Activated T-helper 1 cell treated with anti-CD3 and anti-CD28 coated beads, Interleukin-2, amount 50 U/mL, for 16 hours (primary cell): ENCODE data around the gene HOXB1.

Experiments
- DNase-seq, 2 donors: peaks; one replicate each; pipeline ENCODE4 v3.0.0-alpha.2; 2020; ENCODE audit warnings: low read depth in 1 of 2, low spot score in 1 of 2

The HOXB1 gene

DNA sequence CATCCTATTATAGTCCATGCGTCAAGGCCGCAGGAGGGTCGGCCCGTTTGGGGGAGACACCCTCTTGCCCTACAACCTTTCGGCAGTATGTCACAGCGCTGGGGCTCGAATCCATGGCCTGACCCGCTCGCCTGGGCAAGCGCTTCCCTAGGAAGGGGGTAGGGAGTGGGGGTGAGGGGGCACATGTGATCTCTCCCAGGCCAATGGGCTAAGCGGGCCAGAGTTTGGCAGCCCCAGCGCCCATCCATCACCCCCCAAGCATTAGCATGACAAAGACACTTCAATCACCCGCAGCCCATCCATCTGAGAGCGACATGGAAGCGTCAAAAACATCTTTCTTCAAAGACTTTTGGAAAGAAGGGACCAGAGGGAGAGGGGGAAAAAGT is at the start of gene HOXB1:
TSS of gene HOXB1 (minus strand) at position 125 of the 386 bp plus-strand sequence. CDS start at position 18, 107 bp downstream.
- no peak for DNase-seq

DNA sequence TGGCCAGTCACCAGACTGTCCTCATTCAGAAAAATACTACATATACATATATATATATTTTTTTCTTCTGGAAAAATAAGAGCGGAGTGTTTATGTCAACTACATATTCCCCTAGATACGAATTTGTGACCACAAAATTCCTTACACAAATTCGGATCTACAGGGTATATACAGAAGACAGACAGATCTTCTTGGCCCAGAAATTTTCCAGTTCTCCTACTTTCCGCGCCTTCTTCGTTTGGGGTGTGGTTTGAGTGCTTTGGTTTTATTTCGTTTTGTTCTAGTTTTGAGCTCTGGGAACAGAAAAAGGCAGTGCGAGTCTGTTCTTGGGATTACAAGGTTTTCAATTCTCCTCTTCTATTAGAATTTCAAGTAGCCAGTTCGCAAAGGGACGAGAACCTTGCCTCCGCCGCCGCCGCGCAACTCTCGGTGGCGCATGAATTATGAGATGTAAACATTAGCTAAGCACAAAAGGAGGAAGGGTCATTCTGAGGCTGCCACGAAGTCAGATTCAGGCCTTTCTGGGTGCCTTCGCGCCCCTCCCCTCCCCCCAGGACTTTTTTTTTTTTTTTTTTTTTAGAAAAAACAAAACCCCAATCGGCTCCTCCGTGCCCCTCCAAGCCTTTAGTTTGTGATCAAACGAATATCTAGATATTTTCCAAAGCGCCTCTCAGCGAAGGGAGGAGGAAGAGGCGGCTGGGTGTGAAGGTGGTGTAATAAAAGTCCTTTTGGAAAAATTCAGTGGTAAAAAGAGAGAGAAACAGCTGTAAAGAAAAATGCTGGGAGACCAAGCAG is 49.1 kb upstream of the HOXB1 start:
- DNase-seq = no peak

DNA sequence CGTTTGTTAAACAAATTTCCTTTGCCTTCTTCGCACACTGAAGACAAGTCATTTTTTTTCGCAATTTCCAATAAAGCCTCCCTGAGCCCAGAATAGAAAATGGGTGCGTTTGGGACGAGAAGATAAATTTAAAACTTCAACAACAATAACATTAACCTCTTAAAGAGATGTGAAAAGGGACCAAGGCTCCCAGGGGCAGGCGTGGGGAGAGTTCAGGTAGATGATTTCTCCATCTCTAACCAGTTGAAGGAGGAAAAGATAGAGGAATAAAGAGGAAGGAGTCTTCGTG is 48.6 kb upstream of the HOXB1 start:
- DNase-seq = no peak

DNA sequence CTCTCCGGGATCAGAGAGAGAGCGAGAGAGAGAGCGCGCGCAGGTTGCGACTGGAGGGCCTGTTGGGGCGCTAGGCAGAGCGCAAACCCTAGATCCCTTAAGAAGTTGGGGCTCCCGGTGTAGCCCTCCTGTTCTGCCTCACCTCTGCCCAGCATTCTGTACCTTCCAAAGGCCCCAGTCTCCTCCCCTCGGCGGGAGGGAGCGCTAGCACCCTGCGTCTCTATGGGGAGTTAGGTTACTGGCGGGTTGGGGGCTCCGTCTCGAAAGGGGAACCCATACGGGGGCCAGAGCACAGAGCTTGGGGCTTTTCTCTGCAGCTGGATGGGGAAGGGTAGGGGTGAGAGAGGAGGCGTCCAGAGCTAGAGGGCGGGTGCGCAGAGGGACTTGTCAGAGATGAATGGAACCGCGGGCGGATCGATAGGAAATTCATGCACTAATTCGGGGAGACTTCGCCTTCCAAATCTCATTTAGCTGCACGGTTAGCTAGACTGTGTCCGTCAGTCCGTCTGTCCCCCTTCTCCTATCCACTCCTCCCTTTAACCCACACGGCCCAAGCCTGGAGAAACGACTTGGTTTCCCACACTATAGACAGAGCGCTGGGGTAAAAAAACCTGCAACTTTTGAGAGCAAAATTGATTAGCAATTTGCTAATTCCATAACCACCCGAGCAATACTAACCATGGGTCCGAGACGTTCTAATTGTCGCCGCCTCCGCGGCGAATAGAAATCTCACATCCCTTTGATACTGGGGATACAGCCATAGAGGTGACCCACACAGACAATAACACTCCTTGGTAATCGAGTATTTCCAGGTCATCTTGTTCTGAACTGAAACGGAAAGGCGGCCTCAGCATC is 48.0 kb upstream of the HOXB1 start:
- no peak for DNase-seq

DNA sequence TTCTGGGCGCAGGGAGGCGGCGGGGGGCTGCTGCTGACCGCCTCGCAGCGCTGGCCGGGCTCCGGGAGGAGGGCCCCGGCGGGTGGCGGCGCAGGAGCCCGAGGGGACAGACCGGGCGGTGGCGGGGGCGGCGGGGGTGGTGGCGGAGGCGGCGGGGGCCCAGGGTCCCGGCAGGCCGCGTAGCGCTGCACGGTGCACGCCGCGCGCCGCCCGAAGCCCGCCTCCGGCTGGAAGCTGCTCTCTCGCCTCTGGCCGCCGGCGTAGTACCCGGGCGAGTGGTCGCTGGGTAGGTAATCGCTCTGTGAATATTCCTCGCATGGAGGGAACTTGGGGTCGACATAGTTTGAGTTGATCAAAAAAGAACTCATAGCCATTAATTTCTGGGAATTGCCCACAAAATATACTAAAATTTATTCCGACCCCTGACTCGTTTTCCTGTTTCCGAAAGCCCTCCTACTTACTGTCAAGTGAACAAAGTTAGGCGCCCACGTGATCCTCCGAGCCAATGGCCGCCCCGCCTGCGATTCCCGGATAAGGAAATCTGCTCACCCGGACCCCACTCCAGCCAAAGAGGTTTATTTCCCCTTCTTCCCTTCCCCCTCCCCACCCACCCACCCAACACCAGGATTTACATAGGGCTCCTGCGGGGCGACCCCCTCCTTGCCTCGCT is 47.3 kb upstream of the HOXB1 start, which contains the start of gene HOXB4:
TSS of gene HOXB4 (minus strand) at position 405 of the 670 bp plus-strand sequence. CDS start at position 374, 31 bp downstream.
- DNase-seq = peak in 1 of 2 donors; percentile 44

DNA sequence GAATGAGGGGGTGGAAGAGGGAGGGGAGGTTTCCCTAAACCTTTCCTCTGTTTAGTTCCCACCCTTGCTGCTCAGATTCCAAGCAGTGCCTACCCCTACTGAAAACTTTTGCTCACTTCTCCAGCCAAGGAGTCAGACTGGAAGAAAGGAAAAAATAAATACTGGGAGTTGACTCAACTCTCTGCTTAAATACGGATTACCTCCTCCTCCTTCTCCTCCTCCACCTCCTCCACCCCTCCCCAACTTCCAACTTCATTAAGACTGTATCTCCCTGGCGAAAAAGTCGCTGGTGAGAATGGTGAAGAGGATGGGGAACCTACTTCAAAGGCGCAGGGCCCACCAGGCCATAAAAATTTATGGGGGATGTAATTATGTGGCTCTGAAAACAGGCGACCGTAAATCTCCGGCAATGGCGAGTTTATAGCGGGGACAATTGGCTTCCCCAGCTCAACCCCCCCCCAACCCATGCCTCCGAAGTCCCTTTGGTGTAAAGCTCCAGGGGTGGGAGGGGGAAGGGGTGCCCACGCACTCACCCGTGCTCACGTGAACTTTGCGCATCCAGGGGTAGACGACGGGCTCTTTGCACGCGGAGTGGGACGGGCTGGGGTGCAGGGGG is 46.6 kb upstream of the HOXB1 start:
- DNase-seq = no peak

DNA sequence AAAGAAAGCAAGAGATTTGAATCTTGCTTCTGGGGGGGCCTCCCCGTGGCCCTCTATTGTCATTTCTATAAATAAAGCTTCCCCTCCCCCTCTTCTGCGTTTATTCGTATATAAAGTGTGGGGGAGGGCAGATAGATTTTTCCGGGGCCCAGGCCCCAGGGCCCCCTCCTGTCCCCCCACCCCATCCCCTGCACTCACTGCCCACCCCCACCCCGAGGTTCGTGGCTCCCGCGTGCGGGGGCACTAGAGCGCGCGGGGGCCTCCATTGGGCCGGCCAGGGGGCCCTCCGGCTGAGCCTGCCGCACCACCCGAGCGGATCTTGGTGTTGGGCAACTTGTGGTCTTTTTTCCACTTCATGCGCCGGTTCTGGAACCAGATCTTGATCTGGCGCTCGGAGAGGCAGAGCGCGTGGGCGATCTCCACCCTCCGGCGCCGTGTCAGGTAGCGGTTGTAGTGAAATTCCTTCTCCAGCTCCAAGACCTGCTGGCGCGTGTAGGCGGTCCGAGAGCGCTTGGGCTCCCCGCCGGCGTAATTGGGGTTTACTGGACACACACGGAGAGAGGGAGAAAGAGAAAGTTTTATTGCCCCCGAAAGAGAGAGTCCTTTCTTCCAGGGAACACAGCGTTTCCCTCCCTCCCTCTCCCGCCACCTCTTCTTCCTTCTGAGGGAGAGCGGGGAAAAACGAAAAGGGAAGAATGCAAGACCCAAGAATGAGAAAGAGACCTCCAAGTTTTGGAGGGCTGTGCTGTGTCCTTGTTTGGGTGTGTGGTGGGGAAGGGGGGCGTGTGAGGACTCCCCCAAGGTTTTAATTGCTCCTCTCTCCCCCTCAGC is 45.9 kb upstream of the HOXB1 start:
- DNase-seq = no peak

DNA sequence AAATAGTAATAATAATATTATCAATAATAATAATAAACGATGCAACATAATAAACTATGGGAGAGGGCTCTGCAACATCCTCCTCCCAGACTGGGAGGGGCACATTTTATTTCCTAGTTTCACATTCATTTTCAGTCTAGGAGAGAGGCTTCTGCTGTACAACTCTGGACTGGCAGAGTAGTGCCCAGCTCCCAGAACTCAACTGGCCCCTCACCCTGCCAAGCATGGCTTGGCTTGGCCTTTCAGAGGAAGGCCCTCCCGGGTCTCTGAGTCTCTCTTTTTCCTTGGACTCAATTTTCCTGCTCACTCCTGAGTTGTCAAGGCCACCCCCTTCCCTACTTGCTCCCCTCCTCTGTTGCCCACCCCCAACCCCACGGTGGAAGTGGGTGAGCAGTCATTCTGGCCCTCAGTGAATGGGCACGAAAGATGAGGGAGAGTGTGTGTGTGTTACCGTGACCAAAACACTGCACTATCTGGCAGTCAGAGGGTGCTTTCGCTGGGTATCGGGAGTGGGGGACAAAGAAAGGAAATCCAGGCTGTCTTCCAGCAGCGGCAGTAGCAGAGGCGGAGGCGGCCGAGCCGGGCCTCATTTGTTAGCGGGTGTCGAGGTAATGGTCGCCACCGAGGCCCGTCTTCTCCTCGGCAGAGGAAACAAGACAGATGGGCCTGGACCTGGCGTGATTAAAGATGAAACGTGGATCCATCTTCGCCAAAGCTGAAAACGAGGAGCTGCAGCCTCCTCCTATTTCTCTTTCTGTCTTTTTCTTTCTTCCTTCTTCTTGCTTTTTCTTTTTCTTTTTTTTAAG is 45.1 kb upstream of the HOXB1 start:
- no peak for DNase-seq

DNA sequence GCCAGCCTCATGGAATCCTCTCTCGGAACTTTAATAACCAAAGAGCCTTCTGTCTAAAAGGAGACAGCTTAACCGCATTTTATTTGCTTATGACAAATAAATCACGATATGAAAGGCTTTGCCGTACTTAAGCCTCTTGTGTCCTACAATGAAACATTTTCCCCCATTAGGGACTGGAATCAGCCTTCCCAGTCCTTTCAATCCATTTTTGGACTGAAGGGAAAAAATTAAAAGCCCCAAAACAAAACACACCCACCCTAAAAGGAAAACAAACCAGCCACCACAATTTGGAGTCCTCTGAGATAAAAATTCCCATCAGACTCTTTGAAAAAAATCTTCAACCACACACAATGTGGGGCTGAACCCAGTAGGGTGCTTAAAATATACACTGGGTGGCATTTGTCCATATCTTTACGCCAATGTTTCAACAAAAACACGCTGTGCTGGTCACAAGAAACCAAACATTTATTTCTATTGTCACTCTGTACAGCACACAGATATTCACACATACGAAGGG is 44.3 kb upstream of the HOXB1 start:
- no peak for DNase-seq

DNA sequence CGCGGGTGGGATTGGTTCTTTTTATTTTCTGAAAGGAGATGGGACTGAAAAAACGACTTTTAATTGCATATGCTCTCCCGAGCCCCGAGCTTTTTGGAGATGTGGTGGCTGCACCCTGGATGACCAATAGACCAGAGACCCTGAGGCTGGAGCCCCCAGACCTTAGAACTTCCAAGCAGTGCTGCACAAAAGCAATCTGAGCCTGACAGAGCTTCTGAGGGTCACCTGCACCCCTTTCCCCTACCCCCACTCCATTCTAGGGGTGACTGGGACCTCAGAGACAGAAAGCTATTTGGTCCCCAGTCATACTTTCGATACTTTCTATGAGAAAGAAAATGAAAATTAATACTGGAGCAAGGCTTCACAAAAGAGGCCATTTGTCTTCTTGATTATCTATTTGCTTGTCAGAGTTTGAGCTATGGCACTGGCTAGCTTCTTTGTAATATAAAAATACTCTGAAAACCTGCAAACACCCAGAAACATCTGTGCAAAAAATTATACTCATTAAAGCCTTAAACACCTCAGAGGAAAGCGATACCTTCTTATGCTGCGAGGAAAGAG is 43.8 kb upstream of the HOXB1 start:
- no peak for DNase-seq

DNA sequence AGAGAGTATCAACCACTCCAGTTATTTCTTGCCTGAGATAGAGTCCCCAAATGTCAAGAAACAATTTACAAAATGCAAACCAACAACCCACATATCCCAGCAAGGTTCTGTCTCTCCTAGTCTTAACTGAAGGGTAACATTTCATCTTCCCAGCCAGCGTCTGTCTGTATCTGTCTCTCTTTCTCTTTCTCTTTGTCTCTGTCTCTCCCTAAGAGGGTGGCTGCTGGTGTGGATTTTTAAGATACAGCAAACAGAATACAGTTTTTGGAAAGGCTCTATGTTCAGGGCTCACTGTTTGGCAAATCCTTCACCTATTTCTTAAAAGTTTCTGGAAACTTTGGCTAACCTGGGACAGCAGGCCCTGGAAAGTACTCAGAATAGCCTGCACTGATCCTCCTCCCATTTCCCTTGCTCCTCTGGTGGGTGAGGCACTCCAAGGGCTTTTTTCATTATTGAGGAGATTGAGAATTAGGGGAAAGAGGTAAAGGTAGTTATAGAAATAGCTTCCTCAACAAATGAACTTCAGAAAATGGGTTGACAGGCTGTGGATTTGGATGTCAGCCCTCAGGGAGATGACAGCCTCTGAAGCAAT is 41.1 kb upstream of the HOXB1 start:
- no peak for DNase-seq

DNA sequence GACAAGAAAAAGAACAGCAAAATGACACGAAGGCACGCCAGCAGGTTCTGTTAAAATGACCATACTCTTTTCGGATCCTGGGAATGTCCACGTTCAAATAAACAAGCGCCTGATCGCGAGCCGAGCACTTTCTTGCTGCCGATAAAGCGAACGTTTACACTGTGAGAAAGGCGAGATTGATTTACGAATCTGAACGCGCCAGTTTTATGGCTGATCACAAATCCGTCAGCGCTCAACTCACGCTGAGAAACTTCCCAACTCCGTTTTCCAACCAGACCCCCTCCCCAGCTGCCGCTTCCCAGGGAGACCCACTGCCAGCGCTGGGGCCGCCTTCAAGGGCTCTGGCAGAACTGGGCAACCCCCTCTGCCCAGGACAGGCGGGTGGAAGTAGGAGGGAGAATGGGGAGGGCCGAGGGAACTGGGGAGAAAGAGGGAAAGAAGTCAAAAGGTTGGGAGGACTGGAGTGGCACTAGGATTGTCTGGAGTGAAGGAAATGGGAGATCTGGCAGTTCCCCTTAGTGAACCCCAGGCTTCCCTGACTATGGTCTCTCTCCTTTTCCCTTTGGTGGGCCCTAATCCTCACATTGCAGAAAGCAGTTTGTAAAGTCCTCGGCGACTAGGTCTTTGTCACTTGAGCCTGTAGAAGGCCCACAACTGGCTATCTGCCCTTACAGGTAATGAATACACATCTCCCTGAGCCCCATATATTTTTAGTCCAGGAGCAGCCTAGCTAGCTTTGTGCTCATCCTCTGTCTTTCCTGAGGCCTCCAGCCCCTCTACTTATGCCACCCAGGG is 40.4 kb upstream of the HOXB1 start:
- no peak for DNase-seq

DNA sequence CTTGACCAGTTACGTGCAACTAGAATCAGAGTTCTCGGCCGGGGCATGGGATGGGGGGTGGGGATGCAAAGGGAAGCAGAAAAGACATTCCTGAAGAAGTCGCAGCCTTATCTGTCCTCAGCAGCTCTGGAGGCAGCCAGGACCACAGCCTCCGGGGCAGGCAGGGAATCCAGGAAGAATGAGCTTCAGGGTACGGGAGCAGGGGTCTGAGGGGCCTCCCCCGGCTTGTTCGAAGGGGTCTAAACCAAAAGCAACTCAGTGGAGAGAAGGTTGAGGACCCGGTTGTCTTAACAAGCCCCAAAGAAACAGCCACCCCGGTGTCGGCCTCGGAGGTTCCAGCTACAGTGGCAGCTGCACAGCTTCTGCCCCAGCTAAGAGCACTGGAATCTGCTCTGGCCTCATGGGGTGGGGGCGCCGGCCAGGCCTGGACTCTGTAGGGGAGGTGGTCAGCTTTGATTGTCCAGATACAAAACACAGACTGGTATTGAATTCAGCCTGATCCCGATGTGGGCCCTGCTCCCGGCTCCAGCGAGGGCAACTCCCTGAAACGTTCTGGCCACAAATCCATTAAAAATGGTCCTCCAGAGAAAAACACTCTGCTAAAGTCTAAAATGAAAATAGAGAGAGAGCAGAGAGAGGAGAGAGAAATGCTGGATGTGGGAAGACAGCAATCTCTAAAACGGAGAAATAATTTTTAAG is 39.7 kb upstream of the HOXB1 start:
- no peak for DNase-seq

DNA sequence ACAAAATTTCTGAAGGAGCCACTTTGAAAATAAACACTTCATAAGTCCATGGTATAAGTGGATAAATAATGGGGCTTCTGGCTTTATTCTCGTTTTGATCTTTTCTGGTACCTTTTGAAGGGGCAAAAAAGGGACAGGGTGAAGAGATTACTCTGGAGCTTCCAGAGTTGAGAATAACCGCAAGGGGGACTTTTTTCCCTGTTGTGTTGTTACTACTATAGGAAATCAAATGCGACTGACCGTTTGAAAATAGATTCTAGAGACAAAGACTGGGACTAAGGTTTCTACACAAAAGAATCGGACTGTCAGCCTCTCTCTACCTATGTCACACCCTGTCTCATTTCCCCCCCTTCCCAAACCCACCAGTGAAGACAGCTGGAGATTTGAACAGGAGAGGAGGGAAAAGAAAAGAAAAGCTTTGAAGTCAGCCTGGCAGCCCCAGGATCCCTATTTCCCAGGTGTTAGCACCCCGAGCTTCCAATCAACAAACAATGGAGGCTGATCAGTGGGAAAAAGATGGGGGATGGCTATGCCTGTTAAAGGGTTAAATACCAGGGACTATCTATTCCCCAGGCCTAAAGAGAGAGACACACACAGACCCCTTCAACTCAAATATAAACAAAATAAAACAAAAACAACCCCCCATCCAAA is 39.0 kb upstream of the HOXB1 start:
- DNase-seq = no peak

DNA sequence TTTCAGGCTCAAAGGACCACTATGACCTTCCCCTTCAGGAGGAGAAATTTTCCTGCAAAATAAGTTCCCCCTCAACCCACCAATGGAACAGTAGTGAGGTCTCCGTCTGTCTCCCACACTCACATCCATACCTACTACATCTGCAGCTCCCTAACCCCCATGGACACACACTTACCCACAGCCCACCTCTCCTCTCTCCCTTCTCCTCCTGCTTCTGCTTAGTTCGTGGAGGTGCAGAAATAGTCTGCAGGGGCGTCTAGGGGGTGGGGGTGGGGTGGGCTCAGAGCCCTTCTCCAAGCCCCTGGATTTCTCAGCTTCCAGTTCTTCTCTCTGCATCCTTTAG is 38.4 kb upstream of the HOXB1 start:
- DNase-seq = no peak

DNA sequence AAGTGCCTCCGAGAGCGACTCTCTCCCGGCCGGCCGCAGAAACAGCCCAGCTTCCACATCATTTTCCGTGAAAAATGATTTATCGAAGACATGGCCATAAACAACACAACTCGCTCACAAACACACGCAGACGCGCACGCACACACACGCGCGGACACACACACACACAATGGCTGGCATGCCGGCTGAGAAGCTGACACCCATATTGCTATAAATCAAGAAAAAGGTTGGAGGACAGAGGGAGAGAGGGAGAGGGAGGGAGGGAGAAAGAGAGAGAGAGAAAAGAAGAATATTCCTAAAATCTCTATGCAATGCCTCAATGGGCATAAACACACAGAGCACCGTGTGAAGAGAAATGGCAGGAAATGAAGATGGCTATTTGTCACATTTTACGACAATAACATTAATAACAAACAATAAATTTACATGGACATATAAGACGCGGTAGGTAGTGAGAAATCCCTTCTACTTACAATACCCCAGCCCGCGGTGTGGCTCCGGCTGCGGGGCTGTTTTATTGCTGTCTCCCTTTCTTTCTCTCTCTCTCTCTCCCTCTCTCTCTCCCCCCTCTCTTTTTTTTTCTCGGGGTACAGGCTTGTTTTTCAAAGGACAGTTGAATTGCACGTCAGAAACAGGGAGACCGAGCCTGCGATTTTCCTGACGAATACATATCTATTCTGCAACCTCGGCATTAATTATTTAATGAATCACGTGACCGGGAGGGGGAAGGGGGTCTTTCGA is 37.9 kb upstream of the HOXB1 start:
- DNase-seq = no peak
